Raji (cell line): ENCODE results near the gene NUTF2.

Source experiments
- POLR2A ChIP-seq: IDR thresholded peaks from 2 replicates; pipeline ENCODE4 v1.6.1; 2011; ENCODE audit warnings: low read depth, low read length, control low read depth; ENCODE audit not compliant: insufficient read depth

Gene NUTF2

GRCh38 chr16:67846320-67847063 lies at the start of gene NUTF2:
TSS of gene NUTF2 (plus strand) at chr16:67846933. CDS start at chr16:67865131, 18,198 bp downstream.
- peak; percentile 73 for TF ChIP-seq POLR2A

- TF ChIP-seq POLR2A: no peak
Measured at GRCh38 chr16:67800338-67800926, 46.3 kb upstream of the NUTF2 start.

GRCh38 chr16:67801241-67801640 lies 45.5 kb upstream of the NUTF2 start:
- no peak for TF ChIP-seq POLR2A

GRCh38 chr16:67801883-67802282 lies 44.9 kb upstream of the NUTF2 start:
- TF ChIP-seq POLR2A: no peak

GRCh38 chr16:67803894-67804293 lies 42.8 kb upstream of the NUTF2 start:
- no peak for TF ChIP-seq POLR2A

- TF ChIP-seq POLR2A: 0 out of 2 replicates have a peak, but pooled peaks have one; percentile 16
Measured at GRCh38 chr16:67804853-67805542, 41.7 kb upstream of the NUTF2 start.

GRCh38 chr16:67805718-67806427 lies 40.9 kb upstream of the NUTF2 start:
- no peak for TF ChIP-seq POLR2A

- peak; percentile 80 for TF ChIP-seq POLR2A
Measured at GRCh38 chr16:67806428-67807147, 40.1 kb upstream of the NUTF2 start, which contains the start of the genes RANBP10 and TSNAXIP1. TSS of gene RANBP10 (minus strand) at chr16:67806560. CDS start at chr16:67806536, 24 bp downstream. TSS of gene TSNAXIP1 (plus strand) at chr16:67806889. CDS start at chr16:67807150, 261 bp downstream.

- TF ChIP-seq POLR2A: no peak
Measured at GRCh38 chr16:67807148-67807682, 39.5 kb upstream of the NUTF2 start.

- TF ChIP-seq POLR2A: no peak
Measured at GRCh38 chr16:67811899-67812298, 34.8 kb upstream of the NUTF2 start.

- TF ChIP-seq POLR2A: no peak
Measured at GRCh38 chr16:67814567-67814966, 32.2 kb upstream of the NUTF2 start.

GRCh38 chr16:67820608-67821259 lies 26.0 kb upstream of the NUTF2 start:
- TF ChIP-seq POLR2A: no peak

- no peak for TF ChIP-seq POLR2A
Measured at GRCh38 chr16:67822511-67822910, 24.2 kb upstream of the NUTF2 start.

GRCh38 chr16:67825119-67825518 lies 21.6 kb upstream of the NUTF2 start:
- no peak for TF ChIP-seq POLR2A
